ENCODE measurements around the gene ZNF280D. TPM values are rescaled to one million over a fixed set of nuclear protein-coding genes. Genes with fewer than 3 reads are reported as not detected.
"Not testable (repeated sequence)": the region's sequence is repeated elsewhere in the genome, so short reads cannot be mapped to it uniquely, and the experiment has no call there.

ZNF280D gene
- total RNA-seq, 2 experiments from 2014 or later = 18.9 to 19.7 TPM

DNA sequence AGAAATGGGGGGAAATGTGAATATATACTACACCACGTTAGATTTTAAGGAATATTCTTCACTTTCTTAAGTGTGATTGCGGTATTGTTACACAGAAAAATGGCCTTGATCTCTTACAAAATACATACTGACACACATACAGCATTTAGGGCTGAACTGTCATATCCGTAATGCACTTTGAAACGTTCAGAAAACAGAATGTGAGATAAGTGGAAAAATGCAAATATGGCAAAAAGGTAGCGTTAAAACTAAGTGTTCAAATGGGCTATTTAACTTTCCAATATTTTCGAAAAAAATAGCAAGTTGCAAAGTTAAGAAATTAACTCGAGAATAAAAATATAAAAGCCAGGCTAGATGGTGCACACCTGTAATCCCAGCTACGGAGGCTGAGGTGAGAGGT is 1.8 kb downstream of the ZNF280D start:
- Mint-ChIP-seq H3K4me3 (peak overlapping the region; percentile 91), H3K27me3 (peaks cover 2% of the 10 kb centered on the region), H3K27ac (no peak overlapping the region), H3K4me1 (peaks cover 40% of the 10 kb centered on the region), H3K36me3 (ENCODE audit: low read depth) (peaks cover 30% of the 10 kb centered on the region), H3K9me3 (ENCODE audit: low read depth) (peaks cover 3% of the 10 kb centered on the region)
- no peak for ATAC-seq
- DNase-seq = no peak
- intact Hi-C loops (cut with DNase I, micrococcal nuclease) = loop anchor here (5.0 to 10.0 kb wide), 5 partner anchors 56 to 976 kb away; partner anchors contain the start of genes NEDD4 (in 1 of the 2), POLR2M (in 1 of the 2) and TEX9 (in 1 of the 2)
- POLR2A ChIA-PET = interaction anchor here (1.0 kb wide), 1 partner anchor 8 kb away, joined by 4 read pairs; no protein-coding TSS in a partner anchor
- CTCF ChIA-PET = no interaction called here

DNA sequence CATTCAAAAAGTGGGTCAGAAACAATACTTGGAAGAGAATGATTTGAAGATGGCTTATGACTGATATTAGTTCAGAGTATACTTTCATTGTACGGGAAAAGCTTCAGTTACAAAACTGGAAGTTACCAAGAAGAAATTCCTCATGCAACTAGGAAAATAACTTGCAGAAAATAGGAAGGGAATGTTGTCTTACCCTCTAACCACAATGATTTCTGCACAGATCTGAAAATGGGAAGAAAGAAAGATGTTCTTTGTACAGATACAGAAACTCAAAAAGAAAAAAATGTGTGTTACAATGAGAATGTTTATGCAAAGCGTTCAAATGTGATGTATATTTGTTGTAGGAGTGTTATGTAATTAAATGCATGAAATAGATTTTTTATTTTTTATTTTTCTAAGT is 3.7 kb downstream of the ZNF280D start:
- POLR2A ChIA-PET = no interaction called here
- no peak overlapping the region for H3K4me3 Mint-ChIP-seq
- ATAC-seq = no peak

GRCh38 chr15:56725386-56725785 is 7.9 kb downstream of the ZNF280D start:
- intact Hi-C loops (cut with DNase I, micrococcal nuclease) = no loop called here
- H3K4me3 Mint-ChIP-seq = no peak overlapping the region
- H3K4me1 Mint-ChIP-seq = peaks cover 58% of the 10 kb centered on the region
- H3K36me3 Mint-ChIP-seq (ENCODE audit: low read depth) = peaks cover 35% of the 10 kb centered on the region
- peak overlapping the region; percentile 31 for H3K27ac Mint-ChIP-seq
- ATAC-seq (no peak), DNase-seq (no peak)
- H3K9me3 Mint-ChIP-seq (ENCODE audit: low read depth) = peaks cover under 1% of the 10 kb centered on the region
- ChIA-PET POLR2A (no interaction called here), CTCF (interaction anchor here (0.7 kb wide), 1 partner anchor 981 kb away, joined by 3 read pairs; the partner anchor contains the start of gene POLR2M)
- H3K27me3 Mint-ChIP-seq = no peaks in the 10 kb centered on the region

More for the DNA sequence above, 3.7 kb downstream of the ZNF280D start:
- peaks cover 31% of the 10 kb centered on the region for H3K36me3 Mint-ChIP-seq (ENCODE audit: low read depth)
- H3K27me3 Mint-ChIP-seq = no peaks in the 10 kb centered on the region
- intact Hi-C loops (cut with DNase I, micrococcal nuclease) = no loop called here
- CTCF ChIA-PET = no interaction called here
- no peak for DNase-seq
- H3K4me1 Mint-ChIP-seq = peaks cover 52% of the 10 kb centered on the region
- no peak overlapping the region for H3K27ac Mint-ChIP-seq
- H3K9me3 Mint-ChIP-seq (ENCODE audit: low read depth) = peaks cover under 1% of the 10 kb centered on the region

DNA sequence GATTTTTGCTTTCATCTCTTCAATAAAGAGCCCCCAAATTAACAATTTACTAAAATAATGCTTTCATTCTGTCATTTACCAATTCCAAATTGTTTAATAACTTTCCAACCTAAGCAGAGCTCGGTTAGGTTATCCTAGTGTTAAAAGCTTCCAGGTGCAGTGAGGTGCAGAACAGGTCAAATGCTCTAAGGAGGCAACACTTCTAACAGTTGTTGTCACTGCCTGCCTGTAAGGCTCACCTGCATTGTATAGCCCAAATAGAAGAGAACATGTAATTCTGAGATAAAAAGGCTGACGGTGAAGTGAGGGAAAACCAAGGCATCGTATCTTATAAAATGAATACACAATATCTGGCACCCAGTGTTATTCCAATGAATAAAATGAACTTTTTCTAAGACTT is 9.1 kb downstream of the ZNF280D start:
- H3K4me3 Mint-ChIP-seq = no peak overlapping the region
- peaks cover 63% of the 10 kb centered on the region for H3K4me1 Mint-ChIP-seq
- ChIA-PET CTCF (interaction anchor here (1.1 to 1.4 kb wide), 3 partner anchors 10 to 233 kb away, joined by 3 to 4 read pairs (median 3); no protein-coding TSS in a partner anchor), POLR2A (interaction anchor here (1.4 kb wide), 1 partner anchor 8 kb away, joined by 4 read pairs; no protein-coding TSS in a partner anchor)
- DNase-seq (no peak), ATAC-seq (no peak)
- no peaks in the 10 kb centered on the region for H3K27me3 Mint-ChIP-seq
- peaks cover 33% of the 10 kb centered on the region for H3K36me3 Mint-ChIP-seq (ENCODE audit: low read depth)
- H3K27ac Mint-ChIP-seq = no peak overlapping the region
- peaks cover 2% of the 10 kb centered on the region for H3K9me3 Mint-ChIP-seq (ENCODE audit: low read depth)
- intact Hi-C loops (cut with DNase I, micrococcal nuclease) = no loop called here

DNA sequence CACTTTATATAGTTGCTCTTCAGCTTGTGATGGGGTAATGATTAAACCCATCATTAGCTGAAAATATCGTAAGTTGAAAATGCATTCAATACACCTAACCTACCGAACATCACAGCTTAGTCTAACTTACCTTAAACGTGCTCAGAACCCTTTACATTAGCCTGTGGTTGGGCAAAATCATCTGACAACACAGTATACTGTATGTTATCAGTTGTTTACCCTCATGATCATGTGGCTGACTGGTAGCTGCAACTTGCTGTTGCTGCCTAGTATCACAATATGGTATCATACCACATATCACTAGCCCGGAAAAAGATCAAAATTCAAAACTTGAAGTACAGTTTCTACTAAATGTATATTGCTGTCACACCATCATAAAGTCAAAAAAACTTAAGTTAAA is 9.5 kb downstream of the ZNF280D start:
- ChIA-PET CTCF (interaction anchor here (0.6 to 1.4 kb wide), 5 partner anchors 9 to 583 kb away, joined by 3 to 4 read pairs (median 3); no protein-coding TSS in a partner anchor), POLR2A (interaction anchor here (1.4 kb wide), 1 partner anchor 8 kb away, joined by 4 read pairs; no protein-coding TSS in a partner anchor)
- peaks cover 2% of the 10 kb centered on the region for H3K9me3 Mint-ChIP-seq (ENCODE audit: low read depth)
- peaks cover 30% of the 10 kb centered on the region for H3K36me3 Mint-ChIP-seq (ENCODE audit: low read depth)
- intact Hi-C loops (cut with DNase I, micrococcal nuclease) = no loop called here
- H3K27ac Mint-ChIP-seq = no peak overlapping the region
- peak; percentile 33 for ATAC-seq
- H3K27me3 Mint-ChIP-seq = no peaks in the 10 kb centered on the region
- peaks cover 63% of the 10 kb centered on the region for H3K4me1 Mint-ChIP-seq
- no peak overlapping the region for H3K4me3 Mint-ChIP-seq
- no peak for DNase-seq

DNA sequence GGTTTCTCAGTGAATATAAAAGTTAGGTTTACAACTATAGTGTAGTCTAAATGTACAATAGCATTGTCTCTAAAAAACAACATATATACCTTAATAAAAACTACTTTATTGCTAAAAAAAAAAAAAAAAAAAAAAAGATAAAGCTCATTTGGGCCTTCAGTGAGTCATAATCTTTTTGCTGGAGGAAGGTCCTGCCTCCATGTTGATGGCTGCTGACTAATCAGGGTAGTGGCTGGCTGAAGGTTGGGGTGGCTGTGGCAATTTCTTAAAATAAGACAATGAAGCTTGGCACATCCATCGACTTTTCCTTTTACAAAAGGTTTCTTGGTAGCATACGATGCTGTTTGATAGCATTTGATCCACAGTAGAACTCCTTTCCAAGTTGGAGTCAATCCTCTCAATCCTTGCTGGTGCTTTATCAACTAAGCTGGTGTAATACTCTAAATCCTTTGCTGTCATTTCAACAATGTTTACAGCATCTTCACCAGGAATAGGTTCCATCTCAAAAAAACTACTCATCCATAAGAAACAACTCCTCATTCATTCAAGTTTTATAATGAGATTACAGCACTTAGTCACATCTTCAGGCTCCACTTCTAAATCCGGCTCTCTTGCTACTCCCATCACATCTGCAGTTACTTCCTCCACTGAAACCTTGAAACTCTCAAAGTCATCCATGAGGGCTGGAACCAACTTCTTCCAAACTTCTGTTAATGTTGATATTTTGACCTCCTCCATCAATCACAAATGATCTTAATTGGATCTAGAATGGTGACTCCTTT is 13.3 kb downstream of the ZNF280D start:
- H3K9me3 Mint-ChIP-seq (ENCODE audit: low read depth) = peaks cover 2% of the 10 kb centered on the region
- no peaks in the 10 kb centered on the region for H3K27me3 Mint-ChIP-seq
- ChIA-PET POLR2A (no interaction called here), CTCF (no interaction called here)
- peaks cover 15% of the 10 kb centered on the region for H3K36me3 Mint-ChIP-seq (ENCODE audit: low read depth)
- DNase-seq = peak; percentile 11
- H3K4me3 Mint-ChIP-seq = no peak overlapping the region
- peak; percentile 30 for ATAC-seq
- H3K27ac Mint-ChIP-seq = no peak overlapping the region
- H3K4me1 Mint-ChIP-seq = peaks cover 65% of the 10 kb centered on the region
- intact Hi-C loops (cut with DNase I, micrococcal nuclease) = no loop called here

DNA sequence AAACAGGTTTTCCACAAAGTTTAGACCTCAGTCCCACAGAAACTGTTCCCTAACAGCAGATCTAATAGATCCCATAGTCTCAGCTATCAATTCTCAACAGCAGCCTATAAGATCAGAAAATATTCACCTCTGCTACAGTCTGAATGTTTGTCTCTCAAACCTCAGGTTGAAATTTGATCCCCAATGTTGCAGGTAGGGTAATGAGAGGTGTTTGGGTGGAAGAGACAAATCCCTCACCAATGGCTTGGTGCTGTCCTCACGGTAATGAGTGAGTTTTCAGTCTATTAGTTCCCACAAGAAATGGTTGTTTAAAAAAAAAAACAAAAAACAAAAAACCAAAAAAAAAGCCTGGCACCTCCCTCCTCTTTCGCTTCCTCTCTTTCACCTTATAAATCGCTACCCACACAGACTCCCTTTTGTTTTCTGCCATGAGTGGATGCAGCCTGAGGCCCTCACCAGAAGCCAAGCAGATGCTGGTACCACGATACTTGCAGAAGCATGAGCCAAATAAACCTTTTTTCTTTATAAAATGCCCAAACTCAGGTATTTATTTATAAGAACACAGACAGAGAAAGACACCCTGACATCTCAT is 14.2 kb downstream of the ZNF280D start:
- DNase-seq (no peak), ATAC-seq (no peak)
- Mint-ChIP-seq H3K36me3 (ENCODE audit: low read depth) (peaks cover 15% of the 10 kb centered on the region), H3K4me1 (peaks cover 56% of the 10 kb centered on the region), H3K4me3 (no peak overlapping the region), H3K27me3 (no peaks in the 10 kb centered on the region), H3K27ac (no peak overlapping the region), H3K9me3 (ENCODE audit: low read depth) (peaks cover 2% of the 10 kb centered on the region)
- ChIA-PET CTCF (interaction anchor here (0.9 to 1.4 kb wide), 2 partner anchors 15 to 211 kb away, joined by 5 to 6 read pairs; no protein-coding TSS in a partner anchor), POLR2A (no interaction called here)
- intact Hi-C loops (cut with DNase I, micrococcal nuclease) = no loop called here

DNA sequence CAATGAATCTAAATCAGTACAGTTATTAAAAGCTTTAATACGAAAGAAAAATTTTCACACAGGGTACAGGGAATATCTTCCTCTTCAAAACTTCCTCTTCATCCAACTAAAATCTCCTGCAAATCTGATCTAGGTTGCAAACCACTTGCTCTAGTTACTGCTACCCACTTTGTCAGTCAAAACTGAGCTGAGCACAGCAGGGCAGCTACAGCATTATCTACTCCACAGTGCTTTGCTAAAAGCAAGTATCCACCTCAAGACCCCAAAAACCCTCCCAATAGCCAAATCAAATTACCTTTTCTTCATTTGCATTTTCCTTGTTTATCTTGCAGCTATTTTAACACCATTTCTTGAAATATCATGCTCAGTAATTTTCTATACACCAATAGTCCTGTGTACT is 14.7 kb downstream of the ZNF280D start:
- DNase-seq (no peak), ATAC-seq (no peak)
- Mint-ChIP-seq H3K4me1 (peaks cover 51% of the 10 kb centered on the region), H3K36me3 (ENCODE audit: low read depth) (peaks cover 13% of the 10 kb centered on the region), H3K27me3 (no peaks in the 10 kb centered on the region), H3K27ac (no peak overlapping the region), H3K4me3 (no peak overlapping the region), H3K9me3 (ENCODE audit: low read depth) (peaks cover 2% of the 10 kb centered on the region)
- ChIA-PET CTCF (interaction anchor here (0.9 to 1.4 kb wide), 2 partner anchors 15 to 211 kb away, joined by 5 to 6 read pairs; no protein-coding TSS in a partner anchor), POLR2A (no interaction called here)
- intact Hi-C loops (cut with DNase I, micrococcal nuclease) = no loop called here

- Mint-ChIP-seq H3K27me3 (no peaks in the 10 kb centered on the region), H3K4me3 (no peak overlapping the region), H3K4me1 (peaks cover 42% of the 10 kb centered on the region), H3K9me3 (ENCODE audit: low read depth) (peaks cover 2% of the 10 kb centered on the region), H3K36me3 (ENCODE audit: low read depth) (peaks cover 5% of the 10 kb centered on the region), H3K27ac (no peak overlapping the region)
- POLR2A ChIA-PET = no interaction called here
- CTCF ChIA-PET = no interaction called here
- no peak for DNase-seq
- no peak for ATAC-seq
- intact Hi-C loops (cut with DNase I, micrococcal nuclease) = no loop called here
Measured at GRCh38 chr15:56716334-56716733, 17.0 kb downstream of the ZNF280D start.

DNA sequence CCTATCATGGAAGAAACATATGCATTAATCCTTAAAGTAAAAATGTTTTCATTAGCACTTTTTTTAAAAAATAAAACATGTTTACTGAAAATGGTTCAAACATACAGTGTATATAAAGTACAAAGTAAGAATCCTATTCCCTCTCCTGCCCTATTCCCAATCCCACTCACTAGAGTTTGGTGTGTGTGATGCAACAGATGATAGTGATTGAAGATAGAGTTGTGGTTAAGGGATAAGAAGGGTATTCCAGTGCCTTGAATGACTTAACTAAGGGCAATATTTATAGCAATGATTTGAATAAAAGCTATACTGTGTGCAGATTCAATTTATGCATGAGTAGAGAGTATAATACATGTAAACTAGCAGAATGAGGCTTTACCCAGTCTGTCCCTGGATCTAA is 18.1 kb downstream of the ZNF280D start:
- Mint-ChIP-seq H3K4me3 (no peak overlapping the region), H3K9me3 (ENCODE audit: low read depth) (peaks cover under 1% of the 10 kb centered on the region), H3K27ac (no peak overlapping the region), H3K4me1 (peaks cover 36% of the 10 kb centered on the region), H3K36me3 (ENCODE audit: low read depth) (no peaks in the 10 kb centered on the region), H3K27me3 (no peaks in the 10 kb centered on the region)
- intact Hi-C loops (cut with DNase I, micrococcal nuclease) = no loop called here
- DNase-seq (no peak), ATAC-seq (no peak)
- ChIA-PET POLR2A (no interaction called here), CTCF (no interaction called here)

GRCh38 chr15:56709502-56709901 is 23.8 kb downstream of the ZNF280D start:
- H3K4me3 Mint-ChIP-seq; H3K9me3 Mint-ChIP-seq (ENCODE audit: low read depth); DNase-seq; H3K27me3 Mint-ChIP-seq; intact Hi-C loops (cut with DNase I, micrococcal nuclease); H3K4me1 Mint-ChIP-seq; H3K27ac Mint-ChIP-seq; CTCF ChIA-PET; ATAC-seq; POLR2A ChIA-PET; H3K36me3 Mint-ChIP-seq (ENCODE audit: low read depth): not testable (repeated sequence)

DNA sequence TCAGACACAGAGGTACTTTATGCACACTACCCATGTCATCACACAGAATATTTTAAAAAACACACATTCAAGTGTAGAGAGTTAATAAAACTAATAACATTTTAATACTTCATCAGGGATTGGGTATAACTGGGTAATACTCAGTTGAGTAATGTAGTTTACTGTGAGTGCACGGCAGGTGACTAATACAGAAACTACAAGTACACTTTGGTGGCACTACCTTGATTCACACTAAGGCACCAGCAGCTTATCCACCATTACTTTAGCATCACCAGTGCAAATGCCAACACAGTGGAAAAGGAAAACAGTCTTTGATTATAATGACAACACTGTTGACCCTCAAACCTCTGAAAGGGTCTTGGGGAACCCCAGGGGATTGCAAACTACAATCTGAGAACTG is 33.6 kb downstream of the ZNF280D start:
- Mint-ChIP-seq H3K9me3 (ENCODE audit: low read depth) (no peaks in the 10 kb centered on the region), H3K36me3 (ENCODE audit: low read depth) (peaks cover 30% of the 10 kb centered on the region), H3K4me1 (peaks cover 2% of the 10 kb centered on the region), H3K27me3 (no peaks in the 10 kb centered on the region), H3K4me3 (no peak overlapping the region), H3K27ac (no peak overlapping the region)
- ATAC-seq (peak; percentile 92), DNase-seq (peak; percentile 8)
- ChIA-PET POLR2A (no interaction called here), CTCF (no interaction called here)
- intact Hi-C loops (cut with DNase I, micrococcal nuclease) = no loop called here

Measured in activated CD4-positive, alpha-beta T cell treated with anti-CD3 and anti-CD28 coated beads for 36 hours (primary cell).